Cardiac muscle cell (in vitro differentiated cells and primary cell): Measurements from ENCODE around the gene NPBWR2. TPM values are rescaled to one million over a fixed set of nuclear protein-coding genes. Genes with fewer than 3 reads are reported as not detected.

Source experiments
- DNase-seq, 2 donors: peaks; one replicate each; pipeline versions ENCODE4 v3.0.0 to v3.0.0-alpha.2; 2010 to 2017; ENCODE audit warnings: low read depth in 1 of 2, low spot score in 1 of 2
- H3K27ac ChIP-seq: fragments of 200-600 bp; sonication (generic); 2 replicates; pipeline ENCODE4 v1.5.1; 2016
- H3K27me3 ChIP-seq: fragments of 200-600 bp; sonication (generic); 2 replicates; pipeline ENCODE4 v1.6.0; 2016; ENCODE audit warnings: control low read depth
- H3K36me3 ChIP-seq: fragments of 200-600 bp; sonication (generic); 2 replicates; pipeline ENCODE4 v1.5.1; 2016; ENCODE audit warnings: control low read depth
- H3K4me1 ChIP-seq: fragments of 200-600 bp; sonication (generic); 2 replicates; pipeline ENCODE4 v1.8.1; 2017; ENCODE audit warnings: low read depth, mild to moderate bottlenecking, mixed run types
- H3K4me3 ChIP-seq: fragments of 200-600 bp; sonication (generic); 2 replicates; pipeline ENCODE4 v1.5.1; 2016; ENCODE audit warnings: mild to moderate bottlenecking
- H3K9me3 ChIP-seq: fragments of 200-600 bp; sonication (generic); 2 replicates; pipeline ENCODE4 v1.5.1; 2017; ENCODE audit warnings: low read depth, mild to moderate bottlenecking, control low read depth
- CTCF ChIP-seq: IDR thresholded peaks from 2 replicates; pipeline ENCODE4 v1.5.1; 2012; ENCODE audit warnings: low read depth, mild to moderate bottlenecking, low read length
- polyA plus RNA-seq: library from polyadenylated mRNA; unstranded; fragments of >200 nt; fragmentation: Nextera tagmentation; extraction: Ambion mirVana; gene quantifications from 2 replicates; pipeline ENCODE4 v1.2.1, GENCODE V29; 2016
- total RNA-seq: library from RNA; depleted of rRNA; stranded (reverse); fragments of >200 nt; gene quantifications from 2 replicates; pipeline ENCODE4 v1.2.3, GENCODE V29; 2016

Gene NPBWR2
- total and polyA plus RNA-seq, 2 experiments from 2014 or later, result not detected

- no peak overlapping the region for H3K27ac ChIP-seq
- peaks cover 4% of the 10 kb centered on the region for H3K36me3 ChIP-seq
- no peaks in the 10 kb centered on the region for H3K27me3 ChIP-seq
- H3K4me1 ChIP-seq, result peaks cover 5% of the 10 kb centered on the region
- TF ChIP-seq CTCF, result no peak
- no peaks in the 10 kb centered on the region for H3K9me3 ChIP-seq
- H3K4me3 ChIP-seq, result no peak overlapping the region
- DNase-seq, result no peak
Measured at GRCh38 chr20:64075556-64075955, 31.8 kb downstream of the NPBWR2 start.

GRCh38 chr20:64074963-64075362, 32.4 kb downstream of the NPBWR2 start:
- Histone ChIP-seq H3K27ac (no peak overlapping the region), H3K36me3 (peaks cover 6% of the 10 kb centered on the region), H3K27me3 (no peaks in the 10 kb centered on the region), H3K4me3 (no peak overlapping the region), H3K9me3 (no peaks in the 10 kb centered on the region), H3K4me1 (peaks cover 5% of the 10 kb centered on the region)
- no peak for DNase-seq
- no peak for TF ChIP-seq CTCF

- H3K36me3 ChIP-seq, result peaks cover 6% of the 10 kb centered on the region
- H3K27ac ChIP-seq, result no peak overlapping the region
- H3K27me3 ChIP-seq, result no peaks in the 10 kb centered on the region
- peaks cover 4% of the 10 kb centered on the region for H3K4me1 ChIP-seq
- H3K9me3 ChIP-seq, result no peaks in the 10 kb centered on the region
- DNase-seq, result no peak
- no peak overlapping the region for H3K4me3 ChIP-seq
- no peak for TF ChIP-seq CTCF
Measured at GRCh38 chr20:64074184-64074789, 33.1 kb downstream of the NPBWR2 start.

GRCh38 chr20:64073476-64074183, 33.7 kb downstream of the NPBWR2 start:
- no peak for DNase-seq
- Histone ChIP-seq H3K27me3 (no peaks in the 10 kb centered on the region), H3K27ac (no peak overlapping the region), H3K9me3 (no peaks in the 10 kb centered on the region), H3K4me1 (no peaks in the 10 kb centered on the region), H3K4me3 (no peak overlapping the region), H3K36me3 (peaks cover 6% of the 10 kb centered on the region)
- no peak for TF ChIP-seq CTCF

- Histone ChIP-seq H3K4me3 (no peak overlapping the region), H3K27ac (no peak overlapping the region), H3K27me3 (no peaks in the 10 kb centered on the region), H3K4me1 (no peaks in the 10 kb centered on the region), H3K36me3 (peaks cover 6% of the 10 kb centered on the region), H3K9me3 (no peaks in the 10 kb centered on the region)
- TF ChIP-seq CTCF, result no peak
- no peak for DNase-seq
Measured at GRCh38 chr20:64072498-64073063, 34.8 kb downstream of the NPBWR2 start.
